H1 (cell line): Measurements from ENCODE around the gene ZNF765.

Source experiments
- BRCA1 ChIP-seq: IDR thresholded peaks from 2 replicates; pipeline ENCODE4 v1.6.1; 2012; ENCODE audit warnings: low read depth, low read length, improper control_type of control experiment
- EZH2 ChIP-seq: fragments of 200-600 bp; sonication (generic); IDR thresholded peaks from 2 replicates; pipeline ENCODE4 v1.7.1; 2012; ENCODE audit warnings: low read depth, mild to moderate bottlenecking, moderate library complexity, low read length, inconsistent platforms; ENCODE audit not compliant: severe bottlenecking
- HDAC2 ChIP-seq, 2 experiments: fragments of 300-600 bp in 1 of 2; sonication (generic) in 1 of 2; IDR thresholded peaks; 2 replicates each; pipeline ENCODE4 v1.6.1; 2011 to 2012; ENCODE audit warnings: low read depth in 2 of 2, low read length in 2 of 2, mild to moderate bottlenecking in 2 of 2, moderate library complexity in 2 of 2, borderline replicate concordance in 1 of 2, inconsistent platforms in 1 of 2
- JUND ChIP-seq: IDR thresholded peaks from 2 replicates; pipeline ENCODE4 v1.6.1; 2011; ENCODE audit warnings: mild to moderate bottlenecking, improper control_type of control experiment, low read length
- POLR2A ChIP-seq, 2 experiments: IDR thresholded peaks; 1 replicate in 1 of 2; 2 replicates in 1 of 2; pipeline ENCODE4 v1.6.1; 2011; ENCODE audit warnings: low read depth in 2 of 2, low read length in 2 of 2, mild to moderate bottlenecking in 2 of 2; ENCODE audit errors: control extremely low read depth in 1 of 2
- RAD21 ChIP-seq, 2 experiments: IDR thresholded peaks in 1 of 2; conservative IDR thresholded peaks in 1 of 2; 2 replicates each; pipeline ENCODE4 v1.6.1; 2011; ENCODE audit warnings: low read depth in 2 of 2, low read length in 2 of 2, improper control_type of control experiment in 1 of 2, inconsistent platforms in 1 of 2, mild to moderate bottlenecking in 1 of 2, moderate library complexity in 1 of 2
- SP4 ChIP-seq: IDR thresholded peaks from 2 replicates; pipeline ENCODE4 v1.6.1; 2012; ENCODE audit warnings: low read length, inconsistent platforms

- no peak for TF ChIP-seq JUND
- no peak for TF ChIP-seq POLR2A (IDR thresholded peaks at IDR 0.05; ENCODE audit: control extremely low read depth in 1 of 2, low read depth in 2 of 2, low read length in 2 of 2)
- no peak for TF ChIP-seq EZH2
- TF ChIP-seq HDAC2 (IDR thresholded peaks at IDR 0.05; ENCODE audit: borderline replicate concordance in 1 of 2, low read depth in 2 of 2, low read length in 2 of 2), result no peak
- no peak for TF ChIP-seq RAD21 (IDR thresholded peaks at IDR 0.05 in 1 of 2, conservative IDR thresholded peaks at IDR 0.05 in 1 of 2; ENCODE audit: low read depth in 2 of 2, low read length in 2 of 2)
- TF ChIP-seq SP4, result no peak
- TF ChIP-seq BRCA1, result no peak
Observed at GRCh38 chr19:53461866-53462265, 66.9 kb downstream of the ZNF765 start.
